CD14-positive monocyte (primary cell): ENCODE measurements around the gene USP49. TPM values are rescaled to one million over a fixed set of nuclear protein-coding genes. Genes with fewer than 3 reads are reported as not detected.
A peak's percentile ranks its signal among the peaks of the same experiment; 100 is the strongest.

ENCODE experiments used
- DNase-seq, 3 donors: peaks; one replicate each; pipeline ENCODE4 v3.0.0-alpha.2; 2011 to 2022
- H2AFZ ChIP-seq: 2 replicates; pipeline ENCODE4 v1.6.0; 2012; ENCODE audit warnings: mild to moderate bottlenecking, low read depth, low read length, inconsistent platforms; ENCODE audit not compliant: insufficient read depth, poor library complexity, severe bottlenecking
- H3K27ac ChIP-seq, 2 donors: 1 replicate in 1 of 2; 2 replicates in 1 of 2; pipeline ENCODE4 v1.5.1; 2012 to 2013; ENCODE audit warnings: low read length in 2 of 2, control low read depth in 1 of 2, inconsistent platforms in 1 of 2, low read depth in 1 of 2, mild to moderate bottlenecking in 1 of 2
- H3K27me3 ChIP-seq, 2 donors: one replicate each; pipeline versions ENCODE4 v1.6.0 to v1.6.1; 2011 to 2013; ENCODE audit warnings: low read length in 2 of 2; ENCODE audit not compliant: control insufficient read depth in 2 of 2, insufficient read depth in 2 of 2
- H3K36me3 ChIP-seq, 2 donors: replicated peaks in 1 of 2; 1 replicate in 1 of 2; 2 replicates in 1 of 2; pipeline versions ENCODE4 v1.5.1 to v1.6.1; 2012 to 2013; ENCODE audit warnings: low read length in 2 of 2, control low read depth in 1 of 2, inconsistent platforms in 1 of 2, mild to moderate bottlenecking in 1 of 2; ENCODE audit not compliant: insufficient read depth in 2 of 2, control insufficient read depth in 1 of 2
- H3K4me1 ChIP-seq, 2 donors: 1 replicate in 1 of 2; 2 replicates in 1 of 2; pipeline versions ENCODE4 v1.5.1 to v1.6.1; 2012 to 2013; ENCODE audit warnings: low read length in 2 of 2, control low read depth in 1 of 2, inconsistent platforms in 1 of 2, mild to moderate bottlenecking in 1 of 2, moderate library complexity in 1 of 2; ENCODE audit not compliant: insufficient read depth in 2 of 2, control insufficient read depth in 1 of 2
- H3K4me2 ChIP-seq: replicated peaks from 2 replicates; pipeline ENCODE3; 2012; ENCODE audit warnings: low read length, moderate library complexity, mild to moderate bottlenecking; ENCODE audit not compliant: poor library complexity, severe bottlenecking; ENCODE audit errors: extremely low read depth
- H3K4me3 ChIP-seq, 3 experiments: fragments of 200-600 bp in 1 of 3; sonication (generic) in 1 of 3; replicated peaks in 1 of 3; 1 replicate in 2 of 3; 2 replicates in 1 of 3; pipeline ENCODE4 v1.5.1; 2011 to 2013; ENCODE audit warnings: low read length in 3 of 3, mild to moderate bottlenecking in 3 of 3, control low read depth in 2 of 3, low read depth in 2 of 3, inconsistent platforms in 1 of 3, moderate library complexity in 1 of 3
- H3K79me2 ChIP-seq: 2 replicates; pipeline ENCODE4 v1.6.0; 2012; ENCODE audit warnings: mild to moderate bottlenecking, control low read depth, inconsistent platforms, low read length, moderate library complexity; ENCODE audit not compliant: insufficient read depth
- H3K9ac ChIP-seq: 2 replicates; pipeline ENCODE4 v1.6.0; 2017; ENCODE audit warnings: low read length, mild to moderate bottlenecking; ENCODE audit not compliant: insufficient read depth, poor library complexity, severe bottlenecking
- H3K9me3 ChIP-seq, 2 donors: replicated peaks in 1 of 2; 1 replicate in 1 of 2; 2 replicates in 1 of 2; pipeline versions ENCODE4 v1.5.1 to v1.6.1; 2012 to 2013; ENCODE audit warnings: low read length in 2 of 2, control low read depth in 1 of 2; ENCODE audit not compliant: control insufficient read depth in 1 of 2, insufficient read depth in 1 of 2
- H4K20me1 ChIP-seq: 2 replicates; pipeline ENCODE4 v1.6.0; 2012; ENCODE audit warnings: mild to moderate bottlenecking, low read length, control low read depth, moderate library complexity; ENCODE audit not compliant: insufficient read depth
- H3K27ac Mint-ChIP-seq, 7 donors: one replicate each; pipeline ENCODE4 v1.8.0; 2020; ENCODE audit warnings: mild to moderate bottlenecking in 7 of 7, mixed read lengths in 7 of 7, moderate library complexity in 6 of 7, inconsistent platforms in 2 of 7
- H3K27me3 Mint-ChIP-seq, 3 donors: one replicate each; pipeline ENCODE4 v1.8.0; 2021 to 2022; ENCODE audit warnings: low read depth in 3 of 3, mild to moderate bottlenecking in 3 of 3, mixed read lengths in 3 of 3, moderate library complexity in 3 of 3, inconsistent platforms in 1 of 3
- H3K36me3 Mint-ChIP-seq, 2 donors: one replicate each; pipeline ENCODE4 v1.8.0; 2020; ENCODE audit warnings: mixed read lengths in 2 of 2, inconsistent platforms in 1 of 2, mild to moderate bottlenecking in 1 of 2
- H3K4me1 Mint-ChIP-seq: one replicate; pipeline ENCODE4 v1.8.0; 2020; ENCODE audit warnings: mild to moderate bottlenecking, mixed read lengths
- H3K4me3 Mint-ChIP-seq, 2 donors: one replicate each; pipeline ENCODE4 v1.8.0; 2020; ENCODE audit warnings: mild to moderate bottlenecking in 2 of 2, mixed read lengths in 2 of 2, moderate library complexity in 1 of 2
- H3K9me3 Mint-ChIP-seq, 7 donors: one replicate each; pipeline ENCODE4 v1.8.0; 2020 to 2022; ENCODE audit warnings: mixed read lengths in 7 of 7, mild to moderate bottlenecking in 6 of 7, moderate library complexity in 6 of 7, inconsistent platforms in 2 of 7
- WGBS: methylation state at CpG from one replicate; pipeline ENCODE4 v1.1.5; 2013; ENCODE audit warnings: missing lambda C conversion rate; ENCODE audit not compliant: insufficient coverage; 5-methylcytosine and 5-hydroxymethylcytosine counted together
- intact Hi-C, 2 donors: fragments of 100-400 bp; cut with micrococcal nuclease; formaldehyde crosslinking; loops; one replicate each; pipeline versions ENCODE4 v1.15.0 to v1.15.1; 2023
- polyA plus RNA-seq, 3 donors: library from polyadenylated mRNA; depleted of rRNA in 1 of 3; unstranded in 2 of 3; stranded (reverse) in 1 of 3; fragments of 300-500 nt in 2 of 3; fragments of >200 nt in 1 of 3; fragmentation: Illumina TruSeq in 2 of 3; gene quantifications; 1 replicate in 2 of 3; 2 replicates in 1 of 3; pipeline ENCODE4 v1.2.3, GENCODE V29; 2012 to 2021
- TF ChIP-seq, protein P1 (sequence below): fragments of 200-600 bp; IDR thresholded peaks from one replicate; pipeline ENCODE4 v1.8.0; 2022; ENCODE audit warnings: antibody characterized with exemption, mild to moderate bottlenecking

The USP49 gene
- polyA plus RNA-seq, 3 donors: 0.08 to 4.8 (median 0.37) TPM

DNA sequence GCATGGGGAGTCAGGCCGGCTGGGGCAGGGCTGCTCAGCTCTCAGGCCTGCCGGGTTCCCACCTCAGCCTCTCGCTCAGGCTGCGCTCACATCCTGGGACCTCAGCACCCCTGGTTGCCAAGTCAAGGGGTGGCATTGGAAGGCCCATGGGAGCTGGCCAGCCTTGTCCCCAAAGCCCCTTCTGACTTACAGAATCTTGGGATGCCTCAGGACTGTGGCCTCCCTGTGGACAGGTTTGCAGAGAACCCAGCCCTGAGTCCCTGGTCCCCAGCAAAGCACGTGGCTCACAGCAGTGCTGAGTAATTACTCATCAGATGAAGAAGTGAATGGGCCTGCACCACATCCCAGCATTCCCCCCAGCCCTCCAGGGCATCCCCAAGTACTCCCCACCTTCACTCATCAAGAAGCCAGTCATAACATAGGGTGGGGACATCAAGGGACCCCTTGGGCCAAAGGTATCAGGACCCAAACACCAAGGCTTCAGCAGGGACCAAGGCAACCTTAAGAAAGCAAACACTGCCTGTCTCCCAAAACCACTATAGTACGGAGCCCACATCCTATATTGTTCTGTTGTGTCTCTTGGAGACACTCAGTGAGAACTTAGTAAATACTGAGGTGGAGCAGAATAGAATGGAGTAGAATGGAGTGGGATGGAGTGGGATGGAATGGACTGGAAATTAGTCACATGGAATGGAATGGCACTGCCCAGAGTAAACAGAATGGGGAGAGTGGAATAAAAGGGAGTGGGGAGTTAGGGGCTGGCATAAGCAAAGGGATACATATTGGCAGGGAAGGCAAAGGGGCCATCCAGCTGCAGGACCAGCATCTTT lies 151.6 kb downstream of the USP49 start:
- Histone ChIP-seq H3K4me3 (no peak overlapping the region), H3K9me3 (no peaks in the 10 kb centered on the region), H3K27ac (no peak overlapping the region), H3K27me3 (no peaks in the 10 kb centered on the region), H3K36me3 (no peaks in the 10 kb centered on the region), H3K4me1 (no peaks in the 10 kb centered on the region), H4K20me1 (no peaks in the 10 kb centered on the region), H3K9ac (no peak overlapping the region), H3K4me2 (no peak overlapping the region), H3K79me2 (no peaks in the 10 kb centered on the region), H2AFZ (no peak overlapping the region)
- Mint-ChIP-seq H3K27ac (no peak overlapping the region), H3K9me3 (peaks cover 0 to 2% (median 0%) of the 10 kb centered on the region in 7 donors), H3K4me3 (no peak overlapping the region), H3K36me3 (no peaks in the 10 kb centered on the region), H3K4me1 (peaks cover 8% of the 10 kb centered on the region), H3K27me3 (peaks cover 0 to 4% (median 3%) of the 10 kb centered on the region in 3 donors)
- TF ChIP-seq, protein P1, sequence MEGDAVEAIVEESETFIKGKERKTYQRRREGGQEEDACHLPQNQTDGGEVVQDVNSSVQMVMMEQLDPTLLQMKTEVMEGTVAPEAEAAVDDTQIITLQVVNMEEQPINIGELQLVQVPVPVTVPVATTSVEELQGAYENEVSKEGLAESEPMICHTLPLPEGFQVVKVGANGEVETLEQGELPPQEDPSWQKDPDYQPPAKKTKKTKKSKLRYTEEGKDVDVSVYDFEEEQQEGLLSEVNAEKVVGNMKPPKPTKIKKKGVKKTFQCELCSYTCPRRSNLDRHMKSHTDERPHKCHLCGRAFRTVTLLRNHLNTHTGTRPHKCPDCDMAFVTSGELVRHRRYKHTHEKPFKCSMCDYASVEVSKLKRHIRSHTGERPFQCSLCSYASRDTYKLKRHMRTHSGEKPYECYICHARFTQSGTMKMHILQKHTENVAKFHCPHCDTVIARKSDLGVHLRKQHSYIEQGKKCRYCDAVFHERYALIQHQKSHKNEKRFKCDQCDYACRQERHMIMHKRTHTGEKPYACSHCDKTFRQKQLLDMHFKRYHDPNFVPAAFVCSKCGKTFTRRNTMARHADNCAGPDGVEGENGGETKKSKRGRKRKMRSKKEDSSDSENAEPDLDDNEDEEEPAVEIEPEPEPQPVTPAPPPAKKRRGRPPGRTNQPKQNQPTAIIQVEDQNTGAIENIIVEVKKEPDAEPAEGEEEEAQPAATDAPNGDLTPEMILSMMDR: no peak
- intact Hi-C loops: no loop called here
- DNase-seq: no peak
- 100% methylated on average over 3 of the region's 6 CpGs for WGBS

DNA sequence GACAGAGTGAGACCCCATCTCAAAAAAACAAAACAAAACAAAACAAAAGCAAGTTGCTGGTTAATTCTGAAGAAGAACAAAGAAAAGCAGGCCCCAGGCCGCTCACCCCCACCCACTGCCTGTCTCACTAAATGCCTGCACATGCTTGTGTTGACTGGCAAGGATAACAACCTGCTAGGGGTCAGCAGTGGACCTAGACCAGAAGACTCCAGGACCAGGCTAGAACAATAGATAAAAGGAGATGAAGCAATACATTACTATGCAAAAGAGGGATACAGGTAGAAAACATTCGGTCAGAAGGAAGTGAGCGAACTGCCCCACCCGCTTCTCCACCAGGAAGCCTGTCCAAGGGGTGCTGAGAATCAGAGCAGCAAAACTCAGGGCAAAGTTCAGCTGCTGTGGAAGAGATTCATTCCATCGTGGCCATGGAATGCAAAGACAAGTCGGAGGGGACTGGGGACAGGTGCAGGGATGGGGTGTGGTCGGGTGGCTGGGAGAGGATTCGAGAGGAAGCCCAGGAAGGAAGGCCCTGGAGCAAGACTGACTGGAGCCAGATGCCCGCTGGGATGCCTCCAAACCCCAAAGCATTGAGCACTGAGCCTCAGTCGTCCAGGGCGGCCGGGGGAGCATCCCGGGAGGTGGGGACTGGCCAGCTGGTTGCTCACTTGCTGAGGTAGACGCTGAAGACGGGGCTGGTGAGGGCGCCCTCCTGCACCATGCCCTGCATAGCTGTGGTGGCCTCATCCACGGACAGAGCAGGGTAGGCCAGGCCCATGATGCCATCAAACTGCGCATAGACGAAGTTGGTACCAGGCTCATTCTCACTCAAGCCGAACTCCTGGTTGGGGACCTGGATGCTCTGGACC lies 153.3 kb downstream of the USP49 start:
- no peak overlapping the region for H3K27ac ChIP-seq
- no peaks in the 10 kb centered on the region for H4K20me1 ChIP-seq
- H3K9me3 ChIP-seq: no peaks in the 10 kb centered on the region
- TF ChIP-seq, protein P1: no peak
- Mint-ChIP-seq H3K27me3 (peaks cover 1 to 3% (median 2%) of the 10 kb centered on the region in 3 donors), H3K36me3 (no peaks in the 10 kb centered on the region), H3K9me3 (peaks cover 0 to 2% (median 0%) of the 10 kb centered on the region in 7 donors), H3K27ac (peak overlapping the region in 1 of 7 donors; percentile 54), H3K4me3 (no peak overlapping the region), H3K4me1 (peaks cover 8% of the 10 kb centered on the region)
- intact Hi-C loops: no loop called here
- H3K4me2 ChIP-seq: no peak overlapping the region
- H3K4me3 ChIP-seq: no peak overlapping the region
- WGBS: 92% methylated on average over 18 of the region's 20 CpGs
- no peak for DNase-seq
- no peaks in the 10 kb centered on the region for H3K79me2 ChIP-seq
- no peaks in the 10 kb centered on the region for H3K4me1 ChIP-seq
- no peak overlapping the region for H3K9ac ChIP-seq
- H2AFZ ChIP-seq: no peak overlapping the region
- no peaks in the 10 kb centered on the region for H3K36me3 ChIP-seq
- H3K27me3 ChIP-seq: no peaks in the 10 kb centered on the region
